ENCODE data around the gene RNF5.
"Not testable (repeated sequence)": the region's sequence is repeated elsewhere in the genome, so short reads cannot be mapped to it uniquely, and the experiment has no call there.

Gene RNF5

DNA sequence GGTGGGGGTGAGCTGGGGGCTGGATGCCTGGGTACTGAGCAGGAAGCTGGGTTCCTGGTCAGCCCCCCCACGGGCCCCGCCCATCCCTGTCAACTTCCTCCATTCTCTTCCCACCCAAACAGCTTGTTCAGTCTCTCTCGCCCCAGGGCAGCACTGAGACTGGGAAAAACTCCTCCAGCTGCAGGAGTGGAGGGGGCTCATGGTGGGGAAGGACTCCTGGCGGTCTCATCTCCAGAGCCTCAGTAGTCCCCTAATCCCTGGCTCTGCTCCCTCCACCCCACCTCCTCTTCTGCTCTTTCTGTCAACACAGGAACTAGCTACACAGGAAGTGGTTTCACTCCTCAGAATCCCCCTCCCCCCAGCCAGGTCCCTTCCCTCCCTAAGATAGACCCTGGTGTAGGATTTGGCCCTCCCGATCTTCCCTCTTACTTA lies 14.4 kb downstream of the RNF5 start, which contains the start of gene GPSM3:
Gene GPSM3, minus strand, starts transcription at position 36 of the 432 bp plus-strand sequence. CDS start 130 bp downstream, outside the sequence.
- Histone ChIP-seq H3K4me1 (ENCODE audit: low read length) (peaks cover 31% of the 10 kb centered on the region), H3K9me2 (replicated peaks; ENCODE audit: insufficient read depth, low read length) (no peaks in the 10 kb centered on the region), H2AFZ (ENCODE audit: low read length) (peak within 1 kb of the TSS; percentile 46)

DNA sequence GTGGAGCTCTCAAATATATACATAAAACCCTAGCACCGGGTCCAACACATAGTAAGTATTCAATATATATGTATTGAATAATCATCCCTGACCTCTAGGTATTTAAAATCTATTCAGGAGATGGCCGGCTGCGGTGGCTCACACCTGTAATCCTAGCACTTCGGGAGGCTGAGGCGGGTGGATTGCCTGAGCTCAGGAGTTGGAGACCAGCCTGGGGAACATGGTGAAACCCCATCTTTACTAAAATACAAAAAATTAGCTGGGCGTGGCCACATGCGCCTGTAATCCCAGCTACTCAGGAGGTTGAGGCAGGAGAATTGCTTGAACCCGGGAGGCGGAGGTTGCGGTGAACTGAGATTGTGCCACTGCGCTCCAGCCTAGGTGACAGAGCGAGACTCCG lies 14.9 kb downstream of the RNF5 start:
- Histone ChIP-seq H3K9ac (ENCODE audit: low read length) (peak overlapping the region; percentile 69; the same call in 1 of the 2 replicates), H3F3A (ENCODE audit: insufficient read depth, low read length) (peaks cover 21% of the 10 kb centered on the region; the same call in 1 of the 2 replicates), H2AFZ (ENCODE audit: low read length) (peak overlapping the region; percentile 46), H3K4me1 (ENCODE audit: low read length) (peaks cover 31% of the 10 kb centered on the region), H3K4me2 (ENCODE audit: low read depth, low read length) (peak overlapping the region; percentile 97), H3K79me2 (ENCODE audit: low read length) (peaks cover 32% of the 10 kb centered on the region), H3K4me3 (ENCODE audit: low read length) (peak overlapping the region; percentile 75; the same call in 1 of the 2 replicates)
- H3K36me3 ChIP-seq (replicated peaks; ENCODE audit: insufficient read depth, low read length); H3K9me3 ChIP-seq (replicated peaks; ENCODE audit: insufficient read depth, low read length); H3K27me3 ChIP-seq (replicated peaks; ENCODE audit: insufficient read depth, low read length); H4K20me1 ChIP-seq (ENCODE audit: insufficient read depth, low read length); H3K9me2 ChIP-seq (replicated peaks; ENCODE audit: insufficient read depth, low read length); H3K27ac ChIP-seq (ENCODE audit: low read length); DNase-seq: not testable (repeated sequence)

More for the DNA sequence above, 14.4 kb downstream of the RNF5 start, which contains the start of gene GPSM3:
- H3K4me2 ChIP-seq (ENCODE audit: low read depth, low read length) = peak within 1 kb of the TSS; percentile 97
- H3K27me3 ChIP-seq (replicated peaks; ENCODE audit: insufficient read depth, low read length) = no peaks in the 10 kb centered on the region
- DNase-seq = peak; percentile 33
- peak within 1 kb of the TSS; percentile 75 for H3K4me3 ChIP-seq (ENCODE audit: low read length)
- peaks cover 32% of the 10 kb centered on the region for H3K79me2 ChIP-seq (ENCODE audit: low read length)
- H3K27ac ChIP-seq (ENCODE audit: low read length) = peak within 1 kb of the TSS; percentile 2; the same call in 1 of the 2 replicates
- H3K9ac ChIP-seq (ENCODE audit: low read length) = peak within 1 kb of the TSS; percentile 69
- H4K20me1 ChIP-seq (ENCODE audit: insufficient read depth, low read length) = no peaks in the 10 kb centered on the region
- TF ChIP-seq EZH2 (optimal IDR thresholded peaks at IDR 0.05; ENCODE audit: low read depth, low read length) (no peak), EZH2phosphoT487 (IDR thresholded peaks at IDR 0.05; ENCODE audit: low read length) (no peak)
- TF ChIP-seq, protein P1, sequence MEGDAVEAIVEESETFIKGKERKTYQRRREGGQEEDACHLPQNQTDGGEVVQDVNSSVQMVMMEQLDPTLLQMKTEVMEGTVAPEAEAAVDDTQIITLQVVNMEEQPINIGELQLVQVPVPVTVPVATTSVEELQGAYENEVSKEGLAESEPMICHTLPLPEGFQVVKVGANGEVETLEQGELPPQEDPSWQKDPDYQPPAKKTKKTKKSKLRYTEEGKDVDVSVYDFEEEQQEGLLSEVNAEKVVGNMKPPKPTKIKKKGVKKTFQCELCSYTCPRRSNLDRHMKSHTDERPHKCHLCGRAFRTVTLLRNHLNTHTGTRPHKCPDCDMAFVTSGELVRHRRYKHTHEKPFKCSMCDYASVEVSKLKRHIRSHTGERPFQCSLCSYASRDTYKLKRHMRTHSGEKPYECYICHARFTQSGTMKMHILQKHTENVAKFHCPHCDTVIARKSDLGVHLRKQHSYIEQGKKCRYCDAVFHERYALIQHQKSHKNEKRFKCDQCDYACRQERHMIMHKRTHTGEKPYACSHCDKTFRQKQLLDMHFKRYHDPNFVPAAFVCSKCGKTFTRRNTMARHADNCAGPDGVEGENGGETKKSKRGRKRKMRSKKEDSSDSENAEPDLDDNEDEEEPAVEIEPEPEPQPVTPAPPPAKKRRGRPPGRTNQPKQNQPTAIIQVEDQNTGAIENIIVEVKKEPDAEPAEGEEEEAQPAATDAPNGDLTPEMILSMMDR (IDR thresholded peaks at IDR 0.05; ENCODE audit: low read length) = no peak
- peaks cover 21% of the 10 kb centered on the region; the same call in 1 of the 2 replicates for H3F3A ChIP-seq (ENCODE audit: insufficient read depth, low read length)
- H3K36me3 ChIP-seq (replicated peaks; ENCODE audit: insufficient read depth, low read length) = no peaks in the 10 kb centered on the region
- no peaks in the 10 kb centered on the region for H3K9me3 ChIP-seq (replicated peaks; ENCODE audit: insufficient read depth, low read length)

DNA sequence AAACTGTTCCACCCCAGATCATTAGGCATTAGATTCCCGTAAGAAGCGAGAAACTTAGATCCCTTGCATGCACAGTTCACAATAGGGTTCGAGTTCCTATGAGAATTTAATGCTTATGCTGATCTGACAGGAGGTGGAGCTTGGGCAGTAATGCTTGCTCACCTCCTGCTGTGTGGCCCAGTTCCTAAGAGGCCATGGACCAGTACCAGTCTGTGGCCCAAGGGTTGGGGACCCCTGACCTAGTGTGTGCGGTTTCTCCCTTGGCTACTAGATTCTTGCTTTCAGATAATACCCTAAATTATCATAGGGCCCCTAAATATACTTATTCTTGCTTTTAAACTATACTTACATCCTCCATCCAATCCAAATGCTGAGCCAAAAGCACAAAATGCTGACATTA lies 16.2 kb downstream of the RNF5 start:
- Histone ChIP-seq H3K4me2 (ENCODE audit: low read depth, low read length) (peak overlapping the region; percentile 89), H3K36me3 (replicated peaks; ENCODE audit: insufficient read depth, low read length) (no peaks in the 10 kb centered on the region), H3K9ac (ENCODE audit: low read length) (no peak overlapping the region), H3K4me3 (ENCODE audit: low read length) (no peak overlapping the region), H3K27ac (ENCODE audit: low read length) (no peak overlapping the region), H3K79me2 (ENCODE audit: low read length) (peaks cover 23% of the 10 kb centered on the region), H3K9me3 (replicated peaks; ENCODE audit: insufficient read depth, low read length) (no peaks in the 10 kb centered on the region), H3K9me2 (replicated peaks; ENCODE audit: insufficient read depth, low read length) (no peaks in the 10 kb centered on the region), H4K20me1 (ENCODE audit: insufficient read depth, low read length) (no peaks in the 10 kb centered on the region), H3K4me1 (ENCODE audit: low read length) (peaks cover 31% of the 10 kb centered on the region), H3F3A (ENCODE audit: insufficient read depth, low read length) (peaks cover 21% of the 10 kb centered on the region; the same call in 1 of the 2 replicates), H2AFZ (ENCODE audit: low read length) (no peak overlapping the region), H3K27me3 (replicated peaks; ENCODE audit: insufficient read depth, low read length) (no peaks in the 10 kb centered on the region)
- TF ChIP-seq EZH2 (optimal IDR thresholded peaks at IDR 0.05; ENCODE audit: low read depth, low read length) (no peak), EZH2phosphoT487 (IDR thresholded peaks at IDR 0.05; ENCODE audit: low read length) (no peak)
- TF ChIP-seq, protein P1 (IDR thresholded peaks at IDR 0.05; ENCODE audit: low read length) = no peak
- no peak for DNase-seq

Data from MM.1S (cell line).